Measurements from ENCODE around the gene FCER2.

The FCER2 gene

GRCh38 chr19:7699417-7700401 is 2.2 kb downstream of the FCER2 start:
- no peak for DNase-seq

GRCh38 chr19:7699003-7699402 is 2.9 kb downstream of the FCER2 start:
- DNase-seq, result no peak

DNA sequence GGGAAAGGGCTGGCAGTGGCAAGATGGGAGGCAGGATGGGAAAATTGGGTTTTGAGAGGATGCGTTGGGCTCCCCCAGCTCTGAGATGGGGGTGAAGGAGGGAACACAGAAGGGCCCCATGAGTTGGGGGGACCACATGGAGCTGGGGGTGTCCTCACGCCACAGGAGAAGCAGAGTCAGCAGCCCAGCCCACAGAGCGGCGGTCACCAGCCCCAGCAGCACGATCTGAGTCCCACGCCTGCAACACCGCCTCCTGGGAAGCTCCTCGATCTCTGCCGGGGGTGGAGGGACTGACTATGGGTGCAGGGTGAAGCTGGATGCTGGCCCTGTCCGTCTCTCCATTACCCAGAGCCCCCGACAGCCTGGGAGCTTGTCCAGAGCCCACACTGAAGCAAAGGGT is 3.3 kb downstream of the FCER2 start:
- DNase-seq, result no peak

- DNase-seq, result no peak
These were observed 4.1 kb downstream of the FCER2 start for GRCh38 chr19:7697721-7698287.

DNA sequence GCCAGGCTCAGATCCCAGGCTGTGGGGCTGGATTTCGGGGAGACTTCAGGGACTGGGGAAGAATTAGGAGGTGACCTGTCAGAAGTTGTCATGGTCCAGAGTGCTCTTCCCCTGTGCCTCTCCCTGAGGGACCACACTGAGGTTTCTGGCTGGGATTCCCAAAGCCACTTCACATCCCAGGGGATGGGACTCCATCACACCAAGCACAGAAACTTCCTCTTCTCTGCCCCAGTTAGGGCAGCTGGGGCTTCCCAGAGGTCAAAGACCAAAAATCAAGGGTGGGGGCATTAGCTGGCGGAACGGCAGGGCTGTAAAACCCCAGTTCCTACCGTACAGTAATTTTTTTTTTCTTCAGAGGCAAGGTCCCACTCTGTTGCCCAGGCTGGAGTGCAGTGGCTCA is 7.4 kb downstream of the FCER2 start:
- DNase-seq, result no peak

DNA sequence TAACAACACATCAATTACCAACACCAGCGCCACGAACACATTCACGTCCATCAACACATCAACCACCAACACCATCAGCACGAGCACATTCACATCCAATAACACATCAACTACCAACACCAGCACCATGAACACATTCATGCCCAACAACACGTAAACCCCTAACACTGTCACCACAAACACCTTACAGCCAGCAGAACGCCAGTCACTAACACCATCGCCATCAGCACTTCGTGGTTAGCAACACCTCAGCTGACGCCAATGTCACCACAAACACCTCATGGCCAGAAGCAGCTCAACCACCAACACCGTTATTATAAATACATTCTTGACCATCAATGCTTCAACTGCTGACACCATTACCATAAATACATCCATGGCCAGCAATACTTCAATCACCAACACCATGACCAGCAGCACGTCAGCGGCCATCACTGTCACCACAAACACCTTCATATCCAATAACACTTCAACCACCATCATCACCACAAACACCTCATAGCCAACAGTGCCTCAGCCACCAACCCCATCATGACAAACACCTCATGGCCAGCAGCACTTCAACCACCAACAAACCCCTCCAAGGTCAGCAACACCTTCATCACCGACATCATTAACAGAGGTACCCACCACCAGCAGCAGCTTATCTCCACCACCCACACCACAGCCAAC is 9.4 kb downstream of the FCER2 start:
- no peak for DNase-seq

DNA sequence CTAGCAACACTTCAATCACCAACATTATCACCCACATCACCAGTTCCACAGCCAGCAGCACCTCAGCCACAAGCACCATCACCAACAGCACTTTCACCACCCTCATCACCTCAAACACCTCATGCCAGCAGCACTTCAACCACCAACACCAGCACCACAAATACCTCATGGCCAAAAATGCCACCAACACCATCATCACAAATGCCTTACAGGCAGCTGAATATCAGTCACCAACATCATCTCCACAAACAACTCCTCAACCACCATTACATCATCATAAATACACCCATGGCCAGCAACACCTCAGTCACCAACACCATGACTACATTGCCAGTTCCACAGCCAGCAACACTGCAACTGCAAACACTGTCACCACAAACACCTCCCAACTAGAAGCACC is 10.4 kb downstream of the FCER2 start:
- no peak for DNase-seq

GRCh38 chr19:7690779-7691258 is 11.1 kb downstream of the FCER2 start:
- no peak for DNase-seq

DNA sequence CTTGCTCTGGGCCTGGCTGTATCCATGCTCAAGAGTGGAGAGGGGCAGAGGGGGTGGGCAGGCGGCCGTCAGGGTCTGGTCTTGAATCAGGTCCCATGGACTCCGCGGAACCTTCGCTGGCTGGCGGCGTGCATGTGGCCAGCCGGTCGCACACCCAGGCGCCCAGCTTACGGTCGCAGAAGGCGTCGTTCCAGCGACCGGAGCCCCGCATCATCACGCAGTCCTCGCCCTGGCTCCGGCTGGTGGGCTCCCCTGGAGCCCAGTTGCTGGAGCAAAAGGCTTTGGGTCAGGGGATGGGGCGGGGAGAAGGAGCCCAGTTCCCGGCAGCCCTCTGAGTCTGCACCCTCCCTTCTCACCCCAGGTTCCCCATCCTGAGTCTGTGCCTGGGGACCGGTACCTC is 12.8 kb downstream of the FCER2 start:
- DNase-seq, result no peak

DNA sequence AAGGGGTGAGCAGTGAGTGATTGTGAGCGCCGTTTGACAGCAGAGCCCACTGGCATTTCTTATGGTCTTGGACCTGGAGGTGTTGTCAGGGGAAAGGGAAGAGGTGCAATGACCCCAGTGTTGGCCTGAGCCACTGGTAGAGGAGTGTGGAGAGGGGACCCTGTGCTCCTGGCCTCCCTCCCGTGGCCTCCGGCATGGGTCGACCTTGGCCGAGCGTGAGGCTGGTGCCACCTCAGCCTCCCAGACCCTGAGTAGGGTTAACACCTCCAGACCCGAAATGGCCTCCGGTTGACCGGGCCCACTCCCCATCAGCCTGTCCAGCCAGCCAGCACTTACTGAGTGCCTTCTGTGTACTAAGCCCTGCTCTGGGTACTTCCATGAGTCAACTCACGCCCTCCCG is 14.8 kb downstream of the FCER2 start:
- DNase-seq, result no peak

- DNase-seq, result no peak
These were observed 16.1 kb downstream of the FCER2 start for GRCh38 chr19:7685546-7686445.

GRCh38 chr19:7682175-7682855 is 19.6 kb downstream of the FCER2 start:
- DNase-seq, result no peak

GRCh38 chr19:7681340-7682174 is 20.4 kb downstream of the FCER2 start:
- peak; percentile 32 for DNase-seq

- peak; percentile 77 for DNase-seq
These were observed 21.2 kb downstream of the FCER2 start, which contains the start of gene TRAPPC5 for GRCh38 chr19:7680606-7681339. Gene TRAPPC5, plus strand, starts transcription at chr19:7680833. Its CDS starts 1,421 bp downstream, at chr19:7682254.

GRCh38 chr19:7679771-7680605 is 21.9 kb downstream of the FCER2 start:
- DNase-seq, result no peak

GRCh38 chr19:7678971-7679751 is 22.8 kb downstream of the FCER2 start:
- DNase-seq, result no peak

- DNase-seq, result no peak
These were observed 24.1 kb downstream of the FCER2 start for GRCh38 chr19:7677669-7678311.

DNA sequence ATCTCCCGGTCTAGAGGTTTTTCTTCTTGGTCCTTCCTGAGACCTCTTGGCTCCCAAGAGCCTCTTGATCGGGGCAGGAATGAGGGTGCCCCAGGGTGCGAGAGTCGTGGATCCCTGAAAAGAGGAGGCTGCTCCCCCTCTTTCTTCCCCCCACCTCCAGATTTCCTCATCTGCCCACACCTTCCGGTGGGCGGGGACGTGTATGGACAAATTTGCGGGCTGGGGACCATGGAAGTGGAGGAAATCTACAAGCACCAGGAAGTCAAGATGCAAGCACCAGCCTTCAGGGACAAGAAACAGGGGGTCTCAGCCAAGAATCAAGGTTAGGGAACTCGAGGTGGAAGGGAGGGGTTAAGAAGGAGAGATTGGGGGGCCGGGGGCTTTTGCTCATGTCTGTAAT is 25.1 kb downstream of the FCER2 start, which contains the start of gene MCEMP1:
MCEMP1 (plus strand) TSS at position 237 of the 400 bp plus-strand sequence; CDS start at position 268, 31 bp downstream.
- no peak for DNase-seq

Measured in NCI-H1436 (cell line).